M059J (cell line): ENCODE measurements around the gene HOXB9. TPM values are rescaled to one million over a fixed set of nuclear protein-coding genes. Genes with fewer than 3 reads are reported as not detected.

Source experiments
- DNase-seq: peaks from one replicate; pipeline ENCODE4 v3.0.0-alpha.2; 2012; ENCODE audit warnings: low read depth
- total RNA-seq: library from RNA; depleted of rRNA; stranded (reverse); fragments of >200 nt; shearing (Covaris generic); gene quantifications from 2 replicates; pipeline ENCODE4 v1.2.3, GENCODE V29; 2014

Gene HOXB9
- total RNA-seq, 1 experiment from 2014 or later, result 16.3 TPM

DNA sequence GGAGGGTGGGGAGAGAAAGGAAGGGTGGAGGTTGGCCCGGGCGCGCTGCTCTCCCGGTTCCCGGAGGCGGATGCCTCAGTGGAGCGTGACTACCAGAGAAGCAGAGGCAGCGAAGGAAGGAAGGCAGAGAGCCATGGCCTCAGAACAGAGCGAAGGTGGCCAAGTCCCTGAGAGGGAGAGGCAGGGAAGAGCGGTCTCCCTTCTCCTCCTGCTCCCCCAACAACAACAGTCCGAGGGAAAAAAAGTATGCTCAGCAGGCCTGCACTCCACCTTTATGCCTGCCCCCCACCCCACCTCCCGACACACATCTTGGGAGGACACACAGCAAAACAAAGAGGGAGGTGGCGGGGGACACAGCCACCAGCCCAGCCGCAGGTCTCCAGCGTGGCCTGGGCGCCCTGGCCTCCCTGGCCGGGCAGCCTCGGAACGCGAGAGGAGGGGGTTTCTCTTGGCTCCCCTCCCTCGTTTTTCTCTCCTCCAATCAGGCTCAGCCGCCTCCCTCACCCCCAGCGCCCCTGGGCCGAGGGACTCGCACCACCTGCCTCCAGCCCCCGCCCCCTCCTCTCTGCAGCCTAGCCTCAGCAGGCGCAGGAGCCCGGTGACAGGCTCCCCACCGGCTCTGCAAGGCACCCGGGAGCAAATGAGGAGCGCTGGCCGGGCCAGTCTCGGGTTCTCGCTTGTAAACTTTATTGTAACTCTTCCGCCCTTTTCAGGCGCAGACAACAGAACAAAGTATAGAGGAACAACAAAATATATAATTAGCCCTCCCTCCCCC is 14.3 kb downstream of the HOXB9 start:
- DNase-seq, result peak; percentile 67

GRCh38 chr17:48611213-48611612 is 14.9 kb downstream of the HOXB9 start:
- peak; percentile 59 for DNase-seq

DNA sequence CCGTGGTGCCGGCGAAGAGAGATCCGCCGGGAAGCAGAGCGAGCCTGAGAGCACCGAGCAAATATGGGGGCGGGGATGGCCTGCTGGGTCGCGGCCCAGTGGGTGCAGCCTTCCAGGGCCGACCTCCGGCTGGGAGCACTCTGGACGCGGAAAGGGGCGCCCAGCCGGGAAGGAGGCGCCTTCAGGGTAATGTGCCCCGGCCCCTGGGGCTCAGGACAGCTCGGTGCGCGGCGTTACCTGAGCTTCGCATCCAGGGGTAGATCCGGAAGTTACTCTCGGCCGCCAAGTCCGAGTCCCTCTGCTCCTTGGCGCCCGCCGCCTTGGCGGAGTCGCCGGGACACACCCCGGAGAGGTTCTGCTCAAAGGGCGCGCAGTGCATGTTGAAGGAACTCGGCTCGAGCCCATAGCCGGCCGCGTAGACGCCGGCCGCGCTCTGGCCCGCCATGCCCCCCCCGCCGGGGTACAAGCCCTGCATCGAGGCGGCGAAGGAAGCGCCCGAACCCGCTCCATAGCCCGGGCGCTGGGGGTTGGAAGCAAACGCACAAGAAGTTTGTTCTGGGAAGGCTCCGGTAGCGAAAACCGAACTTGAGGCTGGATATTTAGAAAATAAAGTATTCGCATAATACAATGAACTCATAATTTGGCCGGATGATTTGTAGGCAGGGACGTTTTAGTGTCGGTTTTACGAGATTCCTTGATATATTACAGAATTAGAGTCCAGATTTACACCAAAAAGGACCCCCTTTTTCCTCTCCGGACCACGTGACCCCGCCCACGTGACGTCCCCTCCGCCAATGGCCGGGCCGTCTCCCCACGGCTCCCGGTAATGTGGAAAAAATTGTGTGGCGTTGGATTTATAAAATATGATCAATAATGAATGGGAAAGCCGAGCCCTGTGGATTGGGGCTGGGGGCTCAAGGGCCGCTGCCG is 15.6 kb downstream of the HOXB9 start, which contains the start of gene HOXB7:
HOXB7 (minus strand) TSS at position 736 of the 930 bp plus-strand sequence; CDS start at position 637, 99 bp downstream.
- DNase-seq, result peak; percentile 66

DNA sequence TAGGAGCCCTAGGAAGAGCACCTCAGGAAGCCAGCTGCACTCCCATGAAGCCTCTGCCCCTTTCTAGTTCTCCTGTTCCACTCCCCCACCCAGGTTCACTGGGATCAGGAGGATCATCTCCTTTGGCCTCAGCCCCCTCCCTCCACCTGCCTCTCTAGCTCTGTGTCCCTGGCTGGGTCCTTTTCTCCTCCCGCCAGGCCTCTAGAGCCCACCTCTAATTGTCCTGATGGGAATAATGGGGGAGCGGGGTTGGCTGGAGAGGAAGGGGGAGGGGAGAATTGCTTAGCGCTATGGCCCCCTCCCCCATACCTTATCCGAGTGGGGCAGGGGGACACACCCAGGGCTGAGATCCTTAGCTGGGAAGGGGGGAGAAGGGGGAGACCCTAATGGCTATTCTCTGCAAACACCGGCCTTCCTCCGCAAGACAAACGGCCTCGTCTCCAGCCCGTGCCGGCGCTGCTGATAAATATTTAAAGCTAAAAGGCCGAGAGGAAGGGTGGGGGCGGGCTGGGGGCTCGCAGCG is 16.3 kb downstream of the HOXB9 start:
- DNase-seq, result no peak

- DNase-seq, result no peak
Measured at GRCh38 chr17:48609033-48609432, 17.1 kb downstream of the HOXB9 start.

DNA sequence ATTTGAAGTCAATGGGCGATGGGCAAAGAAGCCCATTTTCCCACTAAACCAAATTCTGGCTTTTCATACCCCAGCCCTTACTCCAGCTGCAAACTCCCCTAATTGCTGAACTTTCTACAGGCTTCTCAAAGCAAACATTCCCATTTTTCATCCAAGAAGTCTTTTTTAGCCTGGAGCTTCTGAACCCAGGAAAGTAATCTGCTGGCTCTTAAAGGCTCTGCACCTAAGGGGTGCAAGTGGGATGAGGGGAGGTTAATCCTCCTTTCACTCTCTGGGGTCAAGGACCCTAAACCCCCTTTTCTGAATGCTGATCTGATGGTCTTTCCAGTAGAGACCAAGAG is 17.7 kb downstream of the HOXB9 start:
- DNase-seq, result no peak

DNA sequence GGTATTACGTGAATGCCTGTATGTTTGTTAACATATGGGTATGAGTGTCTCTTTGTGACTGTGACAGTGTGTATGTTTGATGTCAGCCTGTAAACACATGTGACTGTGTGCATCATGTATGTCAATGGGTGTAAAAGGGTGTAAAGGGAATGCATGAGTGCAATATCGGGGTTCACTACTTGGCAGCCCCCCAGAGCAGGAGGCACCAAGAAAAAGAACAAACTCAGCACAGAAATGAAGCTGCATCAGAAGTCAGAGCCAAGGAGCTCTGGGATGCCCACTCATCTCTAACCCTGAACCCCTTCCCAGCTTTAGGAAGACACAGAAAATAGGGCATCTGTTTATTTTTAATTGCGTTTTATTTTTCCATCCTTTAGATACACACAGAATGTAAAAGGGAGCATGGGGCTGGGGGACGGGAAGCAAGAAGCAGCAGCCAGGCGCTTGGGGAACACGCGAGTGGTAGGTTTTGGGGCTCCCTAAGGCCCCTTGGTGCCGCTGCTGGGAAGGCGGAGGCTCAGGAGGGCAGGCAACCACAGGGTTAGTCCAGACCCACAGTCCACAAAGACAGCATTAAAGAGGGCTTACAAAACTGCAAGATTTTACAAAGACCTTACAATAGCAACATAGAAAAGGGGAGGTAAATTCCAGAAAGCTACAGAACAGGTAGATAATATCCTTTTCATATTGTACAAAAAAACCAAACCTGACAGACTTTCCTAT is 19.1 kb downstream of the HOXB9 start:
- no peak for DNase-seq

- DNase-seq, result no peak
Measured at GRCh38 chr17:48605991-48606891, 19.9 kb downstream of the HOXB9 start.

DNA sequence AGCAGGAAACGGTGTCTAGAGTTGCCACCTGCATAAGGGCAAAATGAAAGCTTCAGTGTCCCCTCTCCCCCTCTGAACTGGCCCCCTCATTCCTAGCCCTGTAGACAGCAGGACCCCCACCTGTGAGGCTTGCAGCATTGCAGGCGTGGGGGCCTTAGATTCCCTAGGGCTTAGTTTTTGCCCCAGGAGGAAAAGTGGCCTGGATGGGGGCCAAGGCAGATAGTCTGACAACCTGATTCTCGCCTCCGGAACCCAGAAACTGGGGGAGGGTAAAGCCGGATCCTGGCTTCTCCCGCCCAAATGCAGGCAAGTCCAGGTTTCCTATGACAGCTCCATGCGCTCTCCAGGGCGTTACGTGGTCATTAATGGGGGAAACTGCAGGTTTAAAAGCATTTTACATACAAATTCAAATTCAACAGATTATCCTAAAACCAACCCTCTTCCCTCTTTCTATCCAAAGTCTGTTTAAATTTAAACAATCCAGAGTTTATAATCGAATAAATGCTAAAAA is 20.7 kb downstream of the HOXB9 start:
- no peak for DNase-seq

GRCh38 chr17:48604770-48605329 is 21.3 kb downstream of the HOXB9 start, which contains the start of gene HOXB6:
TSS of gene HOXB6 (minus strand) at chr17:48604986. CDS start at chr17:48598150, 6,836 bp downstream.
- DNase-seq, result no peak

GRCh38 chr17:48603959-48604769 is 22.0 kb downstream of the HOXB9 start:
- no peak for DNase-seq

- no peak for DNase-seq
Measured at GRCh38 chr17:48601539-48602425, 24.4 kb downstream of the HOXB9 start.

DNA sequence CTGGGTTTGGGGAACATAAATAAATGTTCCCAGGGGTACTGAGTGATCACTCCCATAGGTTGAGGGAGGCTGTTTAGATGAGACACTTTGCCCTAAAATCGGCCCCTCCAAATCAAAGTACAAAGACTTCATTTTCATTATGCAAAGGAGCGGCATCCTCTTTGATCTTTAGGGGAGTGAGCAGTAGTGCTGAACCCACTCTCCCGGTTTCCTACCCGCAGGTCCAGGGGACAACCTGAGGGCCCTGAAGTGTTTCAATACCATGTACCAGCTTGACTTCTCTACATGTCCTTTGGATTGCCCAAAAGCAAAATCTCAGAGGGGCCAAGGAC is 25.0 kb downstream of the HOXB9 start:
- no peak for DNase-seq

DNA sequence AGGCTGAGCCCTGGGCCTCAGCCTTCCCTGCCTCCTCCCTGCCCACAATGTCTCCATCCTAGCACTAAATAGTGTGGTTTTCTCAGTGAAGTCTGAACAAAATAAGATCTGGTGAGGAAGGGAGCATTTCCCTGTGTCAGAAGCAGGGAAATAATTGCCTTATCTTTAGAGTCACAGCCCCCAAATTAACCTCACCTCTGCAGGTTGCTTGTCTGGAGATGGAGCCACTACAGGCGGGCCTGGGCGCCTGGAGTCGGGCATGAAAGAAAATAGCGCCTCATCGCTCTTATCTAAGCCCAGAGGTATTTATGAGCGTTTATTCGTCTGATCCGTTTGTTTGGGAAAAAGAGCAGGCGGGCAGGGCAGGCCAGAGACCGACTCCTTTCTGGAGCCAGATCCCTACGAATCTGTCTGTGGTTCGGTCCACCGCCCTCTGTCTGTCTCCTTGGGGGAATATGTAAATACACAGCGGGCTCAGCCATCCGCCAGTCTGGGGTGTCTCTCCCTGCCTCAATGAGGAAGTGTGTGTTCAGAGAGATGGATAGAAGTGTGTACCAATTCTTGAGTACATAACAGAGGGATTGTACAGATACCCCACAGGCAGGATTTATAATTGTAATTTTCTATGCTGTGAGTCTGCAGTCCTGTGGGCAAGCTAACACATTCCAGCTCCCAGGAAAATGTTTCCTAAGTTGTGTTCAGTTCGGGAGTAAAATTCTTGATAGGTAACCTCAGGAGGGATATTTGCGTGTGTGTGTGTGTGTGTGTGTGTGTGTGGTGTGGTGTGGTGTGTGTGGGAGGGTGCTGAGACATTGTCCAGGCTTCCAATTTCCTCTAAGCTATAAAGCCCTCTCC is 25.7 kb downstream of the HOXB9 start:
- no peak for DNase-seq

DNA sequence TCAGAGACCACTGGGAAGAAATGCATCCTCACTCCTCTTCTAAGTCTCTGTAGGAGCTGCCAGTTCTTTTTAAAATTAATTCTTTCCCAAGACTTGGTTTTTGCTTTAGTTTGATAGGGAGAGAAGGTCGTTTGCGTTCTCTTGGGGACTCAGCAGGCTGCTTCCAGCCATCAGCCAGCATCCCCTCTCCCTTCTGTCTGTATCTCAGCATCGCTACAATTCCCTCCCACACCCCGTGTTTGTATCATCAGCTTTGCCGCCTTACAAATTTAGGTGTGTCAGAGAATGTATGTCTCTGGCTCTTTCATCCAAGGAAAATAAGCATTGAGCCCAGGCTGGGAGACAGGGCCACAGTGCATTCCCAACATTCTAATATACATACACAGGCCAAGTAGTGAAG is 26.8 kb downstream of the HOXB9 start:
- DNase-seq, result no peak

- no peak for DNase-seq
Measured at GRCh38 chr17:48598736-48599135, 27.4 kb downstream of the HOXB9 start.
